Stimulated activated naive CD4-positive, alpha-beta T cell (primary cell): ENCODE results near the gene MUC20.
"Not testable (repeated sequence)": the region's sequence is repeated elsewhere in the genome, so short reads cannot be mapped to it uniquely, and the experiment has no call there.

Experiments
- DNase-seq, 6 experiments: peaks; one replicate each; lab custom pipeline; 2025; lab: John Stamatoyannopoulos, UW

Gene MUC20

DNA sequence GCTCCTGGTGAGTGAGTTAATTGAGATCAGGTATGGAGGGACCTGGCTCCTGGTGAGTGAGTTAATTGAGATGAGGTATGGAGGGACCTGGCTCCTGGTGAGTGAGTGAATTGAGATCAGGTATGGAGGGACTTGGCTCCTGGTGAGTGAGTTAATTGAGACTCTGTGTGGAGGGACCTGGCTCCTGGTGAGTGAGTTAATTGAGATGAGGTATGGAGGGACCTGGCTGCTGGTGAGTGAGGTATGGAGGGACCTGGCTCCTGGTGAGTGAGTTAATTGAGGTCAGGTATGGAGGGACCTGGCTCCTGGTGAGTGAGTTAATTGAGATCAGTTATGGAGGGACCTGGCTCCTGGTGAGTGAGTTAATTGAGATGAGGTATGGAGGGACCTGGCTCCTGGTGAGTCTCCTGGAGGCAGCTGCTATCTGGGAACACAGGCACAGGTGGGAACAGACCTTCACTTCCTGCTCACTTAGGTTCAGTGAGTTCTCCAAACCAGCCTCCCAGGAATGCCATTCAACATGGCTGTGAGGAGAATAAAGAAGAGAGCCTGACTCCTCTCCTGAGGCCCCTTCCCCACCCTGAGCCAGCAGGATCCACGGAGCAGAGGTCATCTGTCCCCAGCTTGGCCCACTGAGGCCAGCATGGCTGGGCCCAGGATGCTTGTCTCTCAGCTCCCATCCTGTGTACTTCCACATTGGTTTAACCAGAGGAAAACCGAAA is 9.5 kb upstream of the MUC20 start:
- not testable (repeated sequence) for DNase-seq

DNA sequence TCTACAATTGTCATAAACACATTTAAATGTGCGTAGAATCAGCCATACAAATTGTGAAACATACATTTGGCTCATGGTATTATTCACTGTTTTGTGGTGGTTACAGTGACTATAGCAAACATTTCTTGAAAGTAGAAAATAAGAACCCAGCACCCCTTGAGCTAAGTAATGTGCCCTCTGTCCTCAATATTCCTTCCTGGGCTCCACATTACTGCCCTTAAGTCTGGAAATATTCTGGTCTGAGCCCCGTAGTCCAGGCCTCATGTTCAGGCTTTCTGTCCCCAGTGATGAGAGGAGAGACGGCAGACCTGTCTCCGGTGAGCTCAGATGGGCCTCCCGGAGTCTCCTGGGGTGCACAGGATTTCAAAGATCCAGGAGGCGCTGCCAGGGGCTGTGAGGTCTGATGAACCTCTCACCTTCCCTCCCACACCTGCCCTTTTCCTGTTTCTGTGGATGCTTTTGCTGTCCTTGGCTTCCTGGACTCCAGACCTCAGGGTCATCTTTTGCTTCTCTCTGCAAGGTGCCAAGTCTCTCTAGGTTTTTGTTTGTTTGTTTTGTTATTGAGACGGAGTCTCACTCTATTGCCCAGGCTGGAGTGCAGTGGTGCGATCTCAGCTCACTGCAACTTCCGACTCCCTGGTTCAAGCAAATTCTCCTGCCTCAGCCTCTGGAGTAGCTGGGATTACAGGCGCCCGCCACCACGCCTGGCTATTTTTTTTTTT is 8.8 kb upstream of the MUC20 start:
- DNase-seq: no peak

DNA sequence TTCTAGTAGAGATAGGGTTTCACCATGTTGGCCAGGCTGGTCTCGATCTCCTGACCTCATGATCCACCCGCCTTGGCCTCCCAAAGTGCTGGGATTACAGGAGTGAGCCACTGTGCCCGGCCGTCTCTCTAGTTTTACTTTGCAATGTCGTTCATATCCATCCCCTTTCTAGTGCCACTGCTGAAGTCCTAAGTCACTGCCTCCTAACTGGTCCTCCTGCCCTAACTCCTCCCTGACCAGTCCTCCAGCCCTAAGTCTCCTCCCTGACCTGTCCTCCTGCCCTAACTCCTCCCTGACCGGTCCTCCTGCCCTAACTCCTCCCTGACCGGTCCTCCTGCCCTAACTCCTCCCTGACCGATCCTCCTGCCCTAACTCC is 8.3 kb upstream of the MUC20 start:
- DNase-seq: not testable (repeated sequence)

DNA sequence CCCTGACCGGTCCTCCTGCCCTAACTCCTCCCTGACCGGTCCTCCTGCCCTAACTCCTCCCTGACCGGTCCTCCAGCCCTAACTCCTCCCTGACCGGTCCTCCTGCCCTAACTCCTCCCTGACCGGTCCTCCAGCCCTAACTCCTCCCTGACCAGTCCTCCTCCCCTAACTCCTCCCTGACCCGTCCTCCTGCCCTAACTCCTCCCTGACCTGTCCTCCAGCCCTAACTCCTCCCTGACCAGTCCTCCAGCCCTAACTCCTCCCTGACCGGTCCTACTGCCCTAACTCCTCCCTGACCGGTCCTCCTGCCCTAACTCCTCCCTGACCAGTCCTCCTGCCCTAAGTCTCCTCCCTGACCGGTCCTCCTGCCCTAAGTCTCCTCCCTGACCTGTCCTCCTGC is 7.6 kb upstream of the MUC20 start:
- DNase-seq: not testable (repeated sequence)

GRCh38 chr3:195714380-195715011 is 6.3 kb upstream of the MUC20 start:
- DNase-seq: no peak

DNA sequence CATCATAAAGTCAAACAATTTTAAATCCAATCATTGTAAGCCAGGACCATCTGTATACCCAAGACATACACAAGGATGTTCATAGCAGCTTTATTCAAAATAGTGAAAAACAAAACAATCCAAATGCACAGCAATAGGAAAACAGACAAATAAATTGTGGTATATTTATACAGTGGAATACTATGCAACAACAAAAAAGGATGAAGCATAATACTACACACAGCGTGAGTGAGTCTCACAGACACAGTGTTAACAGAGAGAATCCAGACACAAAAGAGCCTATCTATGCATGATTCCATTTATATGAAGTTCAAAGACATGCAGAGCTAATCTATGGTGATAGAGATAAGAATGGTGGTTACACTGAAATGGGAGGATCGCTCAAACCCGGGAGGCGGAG is 5.6 kb upstream of the MUC20 start:
- no peak for DNase-seq

GRCh38 chr3:195715583-195716266 is 5.1 kb upstream of the MUC20 start:
- no peak for DNase-seq

GRCh38 chr3:195717416-195717815 is 3.4 kb upstream of the MUC20 start:
- no peak for DNase-seq

DNA sequence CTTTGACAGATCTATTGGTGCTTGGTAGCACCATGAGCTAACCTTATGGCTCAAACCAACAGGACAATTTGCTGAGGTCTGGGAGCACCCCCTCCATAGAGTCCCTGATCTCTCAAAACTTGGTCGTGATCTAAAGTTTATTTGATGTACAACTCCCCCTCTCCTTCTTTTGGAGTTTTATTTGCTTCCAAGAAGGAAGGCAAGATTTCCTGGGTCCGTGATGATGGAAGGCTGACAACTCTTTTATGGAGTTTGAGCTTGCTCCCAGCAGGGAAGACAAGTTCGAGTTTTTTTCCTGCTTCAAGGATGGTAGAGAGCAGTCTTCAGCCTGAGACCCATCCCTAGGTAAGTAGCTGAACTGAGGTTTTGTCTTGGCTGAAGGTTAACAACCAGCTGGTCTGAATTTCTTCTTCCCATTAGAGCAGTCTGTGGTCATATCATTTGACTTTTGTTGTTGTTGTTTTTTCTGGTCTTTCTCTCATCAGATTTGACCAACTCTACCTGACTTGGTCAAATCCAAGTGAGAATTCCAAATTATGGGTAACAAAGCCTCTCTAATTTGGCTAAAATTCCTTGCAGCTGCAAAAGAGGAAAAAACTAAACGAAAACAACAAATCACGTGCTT is 2.8 kb upstream of the MUC20 start:
- no peak for DNase-seq

DNA sequence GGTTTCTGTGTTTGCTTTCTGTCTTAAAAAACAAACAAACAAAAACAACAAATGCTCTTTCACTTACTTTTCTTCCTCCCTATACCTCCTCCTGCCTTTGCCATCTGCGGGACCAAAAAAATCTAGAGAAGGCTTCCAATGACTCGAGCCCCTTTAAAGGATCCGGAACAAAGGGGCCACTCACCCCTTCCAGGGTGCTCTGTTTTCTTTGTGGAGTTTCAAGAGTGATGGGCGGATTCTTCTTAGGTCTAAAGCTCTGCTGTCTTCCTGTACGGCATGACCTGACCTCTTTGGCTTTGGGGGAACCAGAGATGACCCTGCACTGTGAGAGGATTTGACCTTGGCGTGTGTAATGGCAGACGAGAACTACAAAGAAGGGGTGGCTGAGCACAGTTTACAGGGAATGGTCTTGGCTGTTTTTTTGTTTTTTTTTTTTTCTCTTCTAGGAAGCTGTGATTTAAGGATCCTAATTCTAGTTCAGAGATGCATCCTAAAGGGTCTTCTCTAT is 2.2 kb upstream of the MUC20 start:
- no peak for DNase-seq

DNA sequence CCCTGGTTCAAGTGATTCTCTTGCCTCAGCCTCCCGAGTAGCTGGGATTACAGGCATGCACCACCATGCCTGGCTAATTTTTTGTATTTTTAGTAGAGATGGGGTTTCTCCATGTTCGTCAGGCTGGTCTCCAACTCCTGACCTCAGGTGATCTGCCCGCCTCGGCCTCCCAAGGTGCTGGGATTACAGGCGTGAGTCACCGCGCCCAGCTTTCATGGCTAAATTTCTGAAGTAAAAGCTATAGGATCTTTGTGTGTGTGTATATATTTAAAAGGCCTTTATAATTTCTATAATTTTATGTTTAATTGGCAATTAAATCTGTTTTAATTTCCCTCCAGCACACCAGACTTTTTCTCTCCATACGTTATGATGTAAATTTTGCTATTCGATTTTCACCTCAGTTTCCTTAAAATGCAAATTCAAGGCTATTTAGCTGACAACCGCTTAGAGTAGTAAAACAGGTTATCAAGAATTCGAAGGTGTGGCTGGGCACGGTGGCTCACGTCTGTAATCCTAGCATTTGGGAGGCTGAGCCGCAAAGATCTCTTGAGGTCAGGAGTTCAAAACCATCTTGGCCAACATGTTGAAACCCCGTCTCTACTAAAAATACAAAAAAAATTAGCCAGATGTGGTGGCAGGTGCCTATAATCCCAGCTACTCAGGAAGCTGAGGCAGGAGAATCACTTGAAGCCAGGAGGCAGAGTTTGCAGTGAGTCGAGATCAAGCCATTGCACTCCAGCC is 1.1 kb upstream of the MUC20 start:
- not testable (repeated sequence) for DNase-seq

- not testable (repeated sequence) for DNase-seq
Observed at GRCh38 chr3:195722139-195722995, 1.6 kb downstream of the MUC20 start.

- DNase-seq: not testable (repeated sequence)
Observed at GRCh38 chr3:195722996-195723345, 2.2 kb downstream of the MUC20 start.

DNA sequence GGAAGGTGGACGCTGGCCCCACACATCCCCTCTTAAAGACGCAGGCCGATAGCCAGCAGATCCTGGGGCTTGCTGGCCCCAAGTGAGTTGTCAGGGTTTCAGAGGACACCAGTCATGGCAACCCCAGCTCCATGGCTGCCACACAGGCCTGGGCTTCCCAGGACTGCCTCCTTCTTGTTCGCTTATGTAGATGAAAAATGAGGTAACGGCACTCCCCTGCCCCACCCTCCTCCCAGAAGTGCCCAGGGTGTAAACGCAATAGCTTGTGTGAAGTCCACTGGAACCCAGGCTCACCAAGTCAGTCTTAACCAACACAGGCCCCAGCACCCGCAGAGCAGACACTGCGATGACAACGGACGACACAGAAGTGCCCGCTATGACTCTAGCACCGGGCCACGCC is 3.6 kb downstream of the MUC20 start:
- DNase-seq: not testable (repeated sequence)

GRCh38 chr3:195725916-195726740 is 5.3 kb downstream of the MUC20 start:
- DNase-seq: not testable (repeated sequence)

GRCh38 chr3:195727606-195728195 is 6.9 kb downstream of the MUC20 start:
- no peak for DNase-seq

GRCh38 chr3:195728789-195729188 is 8.0 kb downstream of the MUC20 start:
- DNase-seq: not testable (repeated sequence)

GRCh38 chr3:195729476-195730251 is 8.9 kb downstream of the MUC20 start:
- no peak for DNase-seq
